Measurements from ENCODE around the gene VSNL1.

DNA sequence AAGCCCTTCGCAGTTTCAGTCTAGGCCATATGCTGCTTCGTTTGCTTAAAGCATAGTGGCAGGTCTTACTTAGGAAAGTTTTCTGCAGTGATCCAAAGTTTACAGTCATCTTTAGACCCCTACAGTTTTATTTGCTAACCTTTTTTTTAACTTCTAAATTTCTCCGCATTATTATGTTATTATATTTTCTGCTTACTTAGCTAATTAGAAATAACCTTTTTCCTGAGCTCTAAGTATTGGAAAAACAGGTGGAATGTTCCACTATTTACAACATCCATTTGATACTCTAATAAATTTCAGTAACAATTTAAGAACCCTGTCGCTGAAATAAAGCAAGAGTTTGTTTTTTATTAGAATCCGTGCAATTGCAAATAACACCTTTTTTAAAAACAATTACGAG is 18.2 kb upstream of the VSNL1 start:
- TF ChIP-seq, protein P1, sequence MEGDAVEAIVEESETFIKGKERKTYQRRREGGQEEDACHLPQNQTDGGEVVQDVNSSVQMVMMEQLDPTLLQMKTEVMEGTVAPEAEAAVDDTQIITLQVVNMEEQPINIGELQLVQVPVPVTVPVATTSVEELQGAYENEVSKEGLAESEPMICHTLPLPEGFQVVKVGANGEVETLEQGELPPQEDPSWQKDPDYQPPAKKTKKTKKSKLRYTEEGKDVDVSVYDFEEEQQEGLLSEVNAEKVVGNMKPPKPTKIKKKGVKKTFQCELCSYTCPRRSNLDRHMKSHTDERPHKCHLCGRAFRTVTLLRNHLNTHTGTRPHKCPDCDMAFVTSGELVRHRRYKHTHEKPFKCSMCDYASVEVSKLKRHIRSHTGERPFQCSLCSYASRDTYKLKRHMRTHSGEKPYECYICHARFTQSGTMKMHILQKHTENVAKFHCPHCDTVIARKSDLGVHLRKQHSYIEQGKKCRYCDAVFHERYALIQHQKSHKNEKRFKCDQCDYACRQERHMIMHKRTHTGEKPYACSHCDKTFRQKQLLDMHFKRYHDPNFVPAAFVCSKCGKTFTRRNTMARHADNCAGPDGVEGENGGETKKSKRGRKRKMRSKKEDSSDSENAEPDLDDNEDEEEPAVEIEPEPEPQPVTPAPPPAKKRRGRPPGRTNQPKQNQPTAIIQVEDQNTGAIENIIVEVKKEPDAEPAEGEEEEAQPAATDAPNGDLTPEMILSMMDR (IDR thresholded peaks at IDR 0.05; ENCODE audit: low read depth, low read length) = no peak
- TF ChIP-seq POLR2A (IDR thresholded peaks at IDR 0.05; ENCODE audit: extremely low read depth, insufficient read length) (no peak), MAX (IDR thresholded peaks at IDR 0.05; ENCODE audit: low read depth, low read length) (no peak)

Data from NB4 (cell line).